HG03103 (cell line): ENCODE data around the gene CDK6.

Experiments
- ATAC-seq: cut with Tn5 transposase; IDR thresholded peaks from one replicate; pipeline ENCODE4 v1.9.1; 2021; ENCODE audit warnings: low read depth; ENCODE audit not compliant: unreplicated experiment

The CDK6 gene

DNA sequence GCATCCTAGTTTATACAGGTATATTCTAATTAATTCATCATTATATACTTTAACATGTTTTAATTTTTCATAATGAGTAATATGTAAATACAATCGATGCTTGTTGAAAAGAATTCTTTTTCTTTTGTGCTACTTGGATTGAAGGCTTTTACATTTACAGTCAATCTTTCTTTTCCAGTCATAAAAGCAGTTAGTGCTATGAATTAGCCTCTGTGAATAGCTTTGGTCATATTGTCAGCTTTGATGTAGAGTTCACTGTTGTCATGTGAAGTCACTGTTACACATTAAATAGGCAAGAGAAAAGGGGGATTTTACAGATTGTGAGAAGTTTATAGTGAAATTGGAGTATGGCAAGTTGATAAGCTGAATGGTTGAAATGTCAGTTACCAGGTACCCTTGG is 142.9 kb downstream of the CDK6 start:
- ATAC-seq = no peak

DNA sequence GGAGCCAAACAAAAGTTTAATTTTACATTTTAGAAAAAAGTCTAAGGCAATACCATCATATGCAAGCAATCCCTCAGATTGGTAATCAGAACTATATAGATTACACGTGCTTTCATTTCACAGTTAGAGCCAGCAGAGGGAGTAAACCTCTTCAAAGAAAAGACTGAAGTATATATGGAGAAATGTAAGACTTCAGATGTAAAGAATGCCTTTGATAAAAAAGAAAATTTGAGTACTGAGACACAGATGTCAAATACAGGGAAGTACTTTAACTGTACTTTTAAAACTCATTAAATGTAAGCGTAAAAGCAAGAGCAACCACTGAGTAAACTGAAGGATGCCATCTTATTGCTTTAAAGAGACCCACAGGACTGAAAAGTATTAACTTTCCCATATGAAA is 144.8 kb downstream of the CDK6 start:
- ATAC-seq = peak; percentile 85

DNA sequence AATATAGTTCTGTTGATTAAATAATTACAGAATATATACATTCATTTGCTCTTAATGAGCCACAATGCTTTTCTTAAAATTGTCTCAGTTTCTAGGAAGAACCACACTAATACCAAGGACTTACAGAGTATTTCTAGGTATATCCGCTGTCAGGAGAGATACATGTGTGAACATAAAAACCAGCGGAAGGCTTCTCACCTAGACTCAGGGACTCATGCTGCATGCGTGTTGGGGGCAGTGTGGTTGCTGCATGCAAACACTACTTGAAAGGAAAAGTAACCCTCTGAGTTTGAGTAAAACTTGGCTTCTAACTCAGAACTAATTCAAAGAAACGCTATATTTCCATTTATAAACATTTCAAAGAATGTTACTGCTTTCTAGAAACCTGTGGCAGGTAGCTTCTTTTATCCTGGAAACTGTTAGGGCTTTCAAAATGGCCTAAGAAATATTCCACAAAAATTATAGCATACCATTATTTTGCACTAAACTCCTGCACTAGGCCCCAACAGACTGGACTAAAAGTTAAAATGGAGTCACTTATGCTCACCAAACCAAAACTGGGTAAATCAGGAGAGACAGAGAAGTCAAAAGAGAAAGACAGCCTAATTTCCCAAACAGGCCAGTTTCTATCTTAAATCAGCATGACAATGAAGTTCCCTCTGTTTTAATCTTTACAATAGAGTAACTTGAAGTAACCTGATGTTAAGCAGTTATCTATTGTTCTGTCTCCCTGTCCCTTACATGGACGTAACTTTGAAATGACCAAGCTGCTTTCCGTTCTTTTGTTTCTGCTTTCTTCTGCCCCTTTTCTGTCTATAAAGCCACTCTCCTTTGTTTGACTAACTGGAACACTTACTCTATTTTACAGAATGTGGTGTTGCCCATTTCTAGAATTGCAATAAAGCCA is 151.0 kb downstream of the CDK6 start:
- no peak for ATAC-seq

DNA sequence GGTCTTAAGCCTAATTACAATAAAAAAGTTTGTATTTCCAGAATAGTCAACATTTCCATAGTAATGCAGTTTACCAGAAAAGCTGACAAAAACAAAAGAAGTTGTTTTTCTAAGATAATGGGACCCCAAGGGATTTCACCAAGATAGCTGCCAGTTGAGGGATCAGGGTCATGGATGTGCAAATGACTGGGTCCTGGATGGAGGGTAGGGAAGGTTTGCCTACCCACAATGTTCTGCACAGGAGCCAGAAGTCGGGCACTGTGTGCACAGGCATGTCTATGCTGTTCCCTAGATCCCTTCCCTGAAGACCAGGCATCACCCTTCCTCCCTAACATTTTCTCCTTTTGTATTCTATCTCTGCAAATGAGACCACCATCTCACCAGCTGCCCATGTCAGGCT is 152.1 kb downstream of the CDK6 start:
- ATAC-seq = no peak

DNA sequence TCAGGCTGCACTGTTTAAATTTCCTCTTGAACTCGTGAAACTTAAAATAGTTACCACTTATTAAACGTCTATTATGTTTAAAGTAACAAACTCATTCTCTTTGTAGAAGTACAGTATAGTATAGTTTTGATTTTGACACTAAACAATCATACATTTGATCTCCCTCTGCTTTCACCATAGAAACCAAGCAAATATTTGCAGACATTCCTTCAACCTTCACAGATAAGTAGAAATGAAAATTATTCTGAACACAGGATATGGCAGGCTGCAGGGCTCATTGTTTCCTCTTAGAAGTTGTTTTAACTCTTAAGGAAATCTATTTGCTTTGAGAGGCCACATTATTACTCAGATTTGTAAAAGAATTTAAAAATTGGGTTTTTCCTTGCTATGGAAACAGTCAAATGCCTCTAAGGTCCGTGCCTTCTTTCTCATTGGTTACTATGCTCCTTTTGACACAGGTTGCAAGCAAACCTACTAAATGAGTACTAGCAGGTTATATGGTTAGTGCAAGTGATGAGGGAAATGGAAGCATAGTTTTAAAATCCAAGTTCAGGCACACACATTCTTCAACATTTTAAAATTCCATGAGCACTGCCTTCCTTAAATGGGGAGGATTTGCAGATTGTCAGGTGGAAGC is 153.4 kb downstream of the CDK6 start:
- ATAC-seq = no peak

DNA sequence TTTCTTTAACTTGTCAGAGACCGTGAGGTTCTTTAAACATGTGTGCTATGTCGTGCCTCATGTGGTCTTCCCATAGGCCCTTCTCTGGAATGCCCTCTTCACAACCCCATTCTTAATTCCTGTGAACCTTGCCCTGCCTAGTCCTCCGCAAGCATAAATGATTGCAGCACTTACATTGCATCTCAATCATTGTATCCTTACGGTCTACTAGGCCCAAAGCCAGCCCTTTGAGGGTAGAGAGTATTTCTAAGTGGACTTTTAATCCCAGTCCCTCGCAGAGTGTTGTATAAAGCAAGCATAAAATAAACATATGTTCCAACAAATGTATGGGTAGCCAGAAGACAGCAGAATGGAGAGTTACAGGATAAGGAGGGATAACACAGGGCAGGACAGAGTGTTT is 154.0 kb downstream of the CDK6 start:
- no peak for ATAC-seq

DNA sequence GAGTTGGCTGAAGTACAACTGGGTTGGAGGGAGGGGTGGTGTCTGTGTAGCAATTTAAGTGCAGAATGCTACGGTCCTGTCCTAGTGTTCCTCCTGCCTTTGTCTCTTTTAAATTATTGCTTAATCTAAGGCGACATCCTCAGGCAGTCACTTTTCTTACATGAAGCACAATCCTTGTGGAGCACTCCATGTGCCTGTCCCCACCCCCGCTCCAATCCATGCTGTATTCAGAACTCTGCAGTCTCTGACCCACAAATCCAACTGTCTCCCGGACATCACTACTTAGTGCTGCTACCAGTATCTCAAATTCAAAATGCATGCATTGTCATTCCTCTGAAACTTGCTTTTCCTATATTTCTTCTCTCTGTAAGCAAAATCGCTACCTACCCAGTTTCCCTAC is 154.7 kb downstream of the CDK6 start:
- ATAC-seq = no peak

DNA sequence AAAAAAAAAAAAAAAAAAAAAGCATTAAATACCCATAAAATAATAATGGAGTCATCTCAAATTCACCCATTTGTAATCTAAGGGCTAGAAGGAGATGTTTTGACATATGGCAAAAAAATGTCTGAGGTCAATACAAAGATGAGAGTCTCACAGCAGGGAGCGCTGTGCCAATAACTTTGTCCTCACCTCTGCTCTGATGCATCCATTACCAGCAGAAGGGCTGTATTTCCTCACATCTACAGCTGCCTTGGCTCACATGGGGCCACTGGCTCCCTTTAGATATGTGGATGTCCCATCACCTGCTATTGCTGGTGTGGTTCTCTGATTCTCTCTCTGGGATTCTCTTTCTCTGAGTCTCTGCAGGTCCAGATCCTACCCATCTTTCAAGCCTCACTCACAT is 155.9 kb downstream of the CDK6 start:
- no peak for ATAC-seq

DNA sequence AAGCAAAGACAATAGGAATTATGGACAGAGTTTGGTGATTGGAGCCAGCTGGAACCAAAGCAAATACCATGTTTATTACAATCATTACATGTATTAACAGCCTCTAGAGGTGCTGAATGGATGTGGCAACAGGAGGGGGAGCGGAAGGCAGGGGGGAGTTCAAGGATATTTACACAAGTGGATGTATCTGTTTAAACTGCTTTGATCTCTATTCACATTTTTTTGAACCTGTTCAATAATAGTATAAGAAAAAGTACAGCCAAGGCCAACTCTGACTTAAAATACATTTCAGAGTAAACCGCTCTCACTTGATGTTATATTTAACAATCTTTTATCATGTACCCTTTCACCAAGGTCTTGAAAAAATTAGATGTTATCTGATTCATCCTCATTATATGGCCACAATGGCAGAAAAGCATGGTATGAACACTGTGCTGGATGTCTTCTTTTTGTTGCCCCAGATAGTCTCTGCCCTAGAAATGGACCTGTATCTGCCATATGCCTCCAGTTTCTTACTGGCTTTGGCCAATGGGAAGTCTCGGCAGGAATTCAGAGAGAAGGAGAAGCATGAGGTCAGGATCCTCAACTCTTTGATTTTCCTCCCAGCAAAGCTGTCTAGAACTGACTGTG is 158.0 kb downstream of the CDK6 start:
- ATAC-seq = no peak

DNA sequence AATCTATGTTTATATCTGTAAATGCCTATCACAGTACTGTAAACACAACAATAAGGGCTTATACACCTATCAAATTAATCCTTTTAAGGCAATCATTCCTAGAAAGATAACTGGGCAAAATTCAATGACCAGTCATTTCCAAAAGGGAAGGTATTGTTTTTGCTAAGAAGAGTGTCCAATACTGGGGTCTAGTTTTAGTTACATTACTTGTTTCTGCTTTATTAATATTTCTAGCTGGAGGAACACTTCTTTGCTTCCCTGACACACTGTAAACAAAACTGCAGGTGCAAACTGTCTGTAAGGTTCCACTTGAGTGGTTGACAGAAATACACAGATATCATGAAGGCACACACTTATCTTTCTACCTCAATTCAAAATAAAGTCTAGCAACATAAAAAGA is 162.0 kb downstream of the CDK6 start:
- ATAC-seq = peak; percentile 70

DNA sequence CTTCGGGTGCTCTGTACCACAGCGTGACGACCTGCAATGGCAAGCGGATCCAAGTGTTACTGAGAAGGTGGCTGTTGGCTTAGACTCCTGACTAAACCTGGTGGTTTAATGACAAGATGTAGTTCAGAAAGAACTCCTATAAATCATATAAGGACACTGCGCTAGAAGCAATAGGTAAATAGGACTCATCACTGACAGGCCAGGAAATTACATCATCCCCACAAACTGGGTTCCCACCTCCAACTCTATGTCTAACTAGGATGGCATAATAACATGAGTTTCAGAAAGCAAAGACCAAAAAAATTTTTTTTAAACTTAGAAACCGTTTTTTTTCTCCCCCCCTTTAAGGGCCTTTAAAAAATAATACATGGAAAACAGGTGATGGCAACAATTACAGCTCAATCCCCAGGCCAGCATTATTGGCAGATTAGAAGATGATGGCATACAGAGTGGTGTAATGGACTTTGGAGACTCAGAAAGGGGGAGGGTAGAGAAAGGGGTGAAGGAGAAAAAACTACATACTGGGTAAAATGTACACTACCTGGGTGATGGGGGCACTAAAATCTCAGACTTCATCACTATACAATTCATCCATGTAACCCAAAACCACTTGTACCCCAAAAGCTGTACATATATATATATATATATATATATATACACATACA is 164.7 kb downstream of the CDK6 start:
- ATAC-seq = no peak

DNA sequence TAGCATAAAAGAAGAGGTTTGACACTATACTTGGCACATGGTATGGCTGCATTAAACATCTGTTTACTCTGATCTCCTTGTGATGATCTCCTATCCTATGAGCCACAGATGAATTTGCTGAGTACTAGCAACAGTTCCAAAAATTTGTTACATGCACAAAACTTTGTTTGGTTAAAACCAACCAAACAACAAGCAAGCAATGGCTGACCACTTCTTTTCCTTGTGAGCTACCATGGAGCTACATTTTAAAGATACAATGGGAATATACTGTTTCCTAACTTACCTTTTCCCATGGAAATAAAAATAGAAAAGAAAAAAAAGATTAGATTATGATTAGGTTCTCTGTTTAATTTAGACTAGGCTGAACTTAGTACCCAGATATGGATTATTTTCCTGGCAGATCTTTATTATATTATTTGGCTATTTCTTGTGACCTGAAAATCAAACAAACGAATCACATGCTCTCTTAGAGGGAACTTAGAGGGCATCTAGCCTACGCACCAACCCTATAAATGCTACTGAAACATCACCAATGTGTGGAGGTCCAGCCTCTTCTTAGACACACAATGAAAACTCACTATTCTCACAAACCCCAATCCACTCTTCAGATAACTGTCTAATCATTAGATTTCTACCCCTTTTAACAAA is 166.0 kb downstream of the CDK6 start:
- ATAC-seq = no peak

DNA sequence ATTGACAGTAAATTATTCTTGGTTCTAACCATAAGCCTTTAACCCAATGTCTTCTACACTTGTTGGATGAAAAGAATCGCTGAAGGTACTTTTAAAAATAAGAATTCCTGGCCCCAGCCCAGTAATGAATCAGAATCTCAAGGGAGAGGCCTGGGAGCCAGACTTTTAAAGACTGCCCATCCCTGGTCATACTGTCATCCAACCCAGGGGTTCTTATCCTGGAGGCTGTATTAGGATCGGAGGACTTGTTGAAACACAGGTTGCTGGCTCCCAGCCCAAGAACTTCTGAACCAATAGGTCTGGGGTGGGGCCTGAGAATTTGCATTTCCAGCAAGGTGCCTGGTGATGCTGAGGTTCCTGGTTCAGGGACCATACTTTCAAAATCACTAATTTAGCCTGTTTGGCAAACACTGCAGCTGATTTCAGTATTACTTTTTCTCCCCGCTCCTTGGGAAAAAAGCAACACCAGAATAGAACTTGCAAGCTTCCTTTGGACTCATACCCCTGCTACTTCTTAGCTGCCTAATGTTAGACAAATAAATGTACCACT is 166.7 kb downstream of the CDK6 start:
- ATAC-seq = no peak

DNA sequence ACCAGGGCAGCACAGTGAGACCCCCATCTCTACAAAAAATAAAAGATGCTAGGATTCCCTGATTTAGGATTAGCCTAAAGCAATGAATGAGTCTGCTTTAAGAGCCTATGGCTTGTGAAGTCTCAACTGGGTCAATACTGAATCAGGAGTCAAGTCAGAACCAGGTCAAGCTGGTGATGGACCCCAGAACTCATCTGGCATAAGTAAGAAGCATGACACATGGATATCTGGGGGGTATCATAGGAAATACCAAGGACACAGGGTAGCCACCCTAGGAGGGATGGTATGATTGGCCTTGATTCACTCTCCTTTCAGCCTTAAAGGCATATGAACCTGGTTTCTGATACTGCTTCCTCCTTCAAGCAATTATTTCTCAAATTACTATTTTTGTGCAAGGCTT is 167.8 kb downstream of the CDK6 start:
- no peak for ATAC-seq

DNA sequence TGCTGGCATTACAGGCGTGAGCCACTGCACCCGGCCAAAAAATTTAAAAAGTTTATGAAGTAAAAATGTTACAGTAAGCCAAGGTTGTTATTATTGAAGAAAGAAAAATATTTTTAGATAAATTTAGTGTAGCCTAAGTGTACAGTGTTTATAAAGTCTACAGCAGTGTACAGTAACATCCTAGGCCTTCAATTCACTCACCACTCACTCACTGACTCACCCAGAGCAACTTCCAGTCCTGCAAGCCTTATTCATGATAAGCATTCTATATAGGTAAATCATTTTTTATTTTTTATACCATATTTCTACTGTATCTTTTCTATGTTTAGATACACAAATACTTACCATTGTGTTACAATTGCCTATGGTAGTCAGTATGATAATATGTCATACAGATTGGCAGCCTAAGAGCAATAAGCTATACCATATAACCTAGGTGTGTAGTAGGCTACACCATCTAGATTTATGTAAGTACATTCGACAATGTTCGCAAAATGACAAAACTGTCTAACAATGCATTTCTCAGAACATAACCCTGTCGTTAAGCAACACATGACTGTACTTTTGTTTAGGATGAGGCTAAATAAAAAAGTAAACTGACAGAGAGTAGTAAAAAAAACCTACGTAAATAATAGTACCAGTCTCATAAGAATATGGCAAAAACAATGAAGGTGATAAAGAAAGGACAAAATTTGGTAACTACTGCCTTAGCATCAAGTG is 168.4 kb downstream of the CDK6 start:
- no peak for ATAC-seq

DNA sequence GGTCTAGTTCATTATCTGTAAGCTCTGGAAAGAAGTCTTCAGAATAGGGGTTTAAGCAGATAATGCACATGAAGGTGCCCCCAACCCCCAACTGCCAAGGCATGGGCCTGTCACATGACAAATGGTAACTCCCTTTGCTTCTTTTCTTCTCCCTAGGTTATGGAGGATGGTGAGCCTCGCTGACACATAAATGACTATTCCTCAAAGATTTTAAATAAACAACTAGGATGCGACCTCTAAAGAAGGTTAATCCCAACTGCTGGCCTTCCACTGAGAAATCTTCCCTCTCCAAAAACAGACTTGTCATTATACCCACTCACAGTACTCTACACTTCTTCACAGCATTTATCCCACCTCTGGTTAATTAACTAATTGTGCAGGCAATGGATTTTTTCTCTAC is 170.4 kb downstream of the CDK6 start:
- no peak for ATAC-seq

DNA sequence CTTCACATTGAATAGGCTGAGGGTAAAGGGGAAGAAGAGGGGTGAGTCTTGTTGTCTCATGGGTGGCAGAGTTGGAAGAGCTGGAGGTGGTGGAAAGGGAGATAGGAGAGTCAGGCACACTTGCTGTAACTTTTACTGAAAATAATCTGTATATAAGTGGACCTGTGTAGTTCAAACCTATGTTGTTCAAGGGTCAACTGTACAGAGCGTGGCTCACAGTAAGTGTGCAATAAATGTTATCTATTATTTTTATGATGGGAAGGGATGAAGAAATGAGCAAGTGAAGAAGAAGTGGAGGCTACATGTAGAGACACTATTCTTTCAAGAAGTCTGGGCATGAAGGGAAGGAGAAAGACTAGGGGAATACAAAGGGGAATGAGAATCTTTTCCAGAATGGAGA is 174.7 kb downstream of the CDK6 start:
- no peak for ATAC-seq

DNA sequence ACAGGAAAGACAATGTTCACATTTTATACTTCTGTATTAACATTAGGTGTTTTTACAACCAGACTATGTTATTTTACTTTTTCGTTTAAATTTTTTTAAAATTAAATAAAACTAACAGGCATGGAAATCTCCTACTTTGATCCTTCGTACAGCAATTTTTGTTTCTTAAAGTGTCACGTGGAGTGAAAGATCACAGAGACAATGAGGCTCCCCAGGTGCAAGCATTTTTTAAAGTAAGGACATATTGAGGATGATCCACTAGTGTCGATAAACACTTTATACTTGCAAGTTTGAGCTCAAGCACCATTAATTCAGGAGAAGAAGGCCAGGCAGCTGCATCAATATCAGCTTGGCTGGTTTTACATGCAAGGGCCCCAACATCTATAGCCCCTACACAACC is 177.7 kb downstream of the CDK6 start:
- no peak for ATAC-seq

DNA sequence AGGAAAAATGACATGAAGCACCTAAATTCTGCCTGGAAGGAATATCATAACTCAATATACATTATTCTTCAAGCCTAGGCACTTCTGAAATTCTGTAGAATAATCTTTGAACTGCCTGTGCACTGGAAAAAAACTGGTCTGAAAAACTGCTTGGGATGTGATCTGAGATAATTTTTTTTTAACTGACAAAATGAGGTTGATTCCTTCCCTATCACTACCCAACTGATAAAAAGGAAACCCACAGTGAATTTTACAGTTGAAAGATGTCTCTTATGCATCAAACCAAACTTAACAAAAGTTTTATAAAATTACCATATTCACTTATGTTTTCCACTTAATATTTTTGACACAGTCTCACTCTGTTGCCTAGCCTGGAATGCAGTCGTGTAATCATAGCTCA is 179.0 kb downstream of the CDK6 start:
- no peak for ATAC-seq

DNA sequence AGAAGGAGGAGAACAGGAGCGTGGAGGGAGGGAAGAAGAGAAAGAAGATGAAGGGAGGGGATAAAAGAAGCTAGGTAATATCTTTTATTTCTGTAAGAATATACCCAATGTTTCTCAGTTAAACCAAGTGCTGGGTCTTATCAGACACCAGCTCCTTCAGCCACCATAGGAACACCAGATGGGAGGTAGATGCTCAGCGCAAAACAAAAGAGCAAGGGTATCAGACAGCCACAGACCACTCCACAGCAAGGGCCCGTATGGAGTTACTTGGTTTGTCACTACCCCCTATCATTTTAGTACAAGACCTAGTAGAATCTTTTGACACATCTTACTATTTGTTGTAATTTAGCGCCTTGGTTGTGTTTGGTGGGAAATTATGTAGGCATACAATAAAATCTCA is 180.3 kb downstream of the CDK6 start:
- no peak for ATAC-seq
